Urinary bladder (tissue), 4 donors: ENCODE data around the gene GTF3C5. TPM values are rescaled to one million over a fixed set of nuclear protein-coding genes. Genes with fewer than 3 reads are reported as not detected.

ENCODE experiments used
- DNase-seq: peaks from one replicate; pipeline ENCODE4 v3.0.0-alpha.2; 2015; ENCODE audit errors: extremely low spot score
- H3K27ac ChIP-seq: one replicate; pipeline ENCODE4 v1.5.1; 2013; ENCODE audit warnings: low read depth, mild to moderate bottlenecking, moderate library complexity
- H3K36me3 ChIP-seq: one replicate; pipeline ENCODE4 v1.6.1; 2013; ENCODE audit warnings: mild to moderate bottlenecking, moderate library complexity; ENCODE audit not compliant: insufficient read depth
- H3K4me1 ChIP-seq: one replicate; pipeline ENCODE4 v1.6.1; 2013; ENCODE audit warnings: mild to moderate bottlenecking, moderate library complexity; ENCODE audit not compliant: insufficient read depth
- H3K4me3 ChIP-seq: one replicate; pipeline ENCODE4 v1.5.1; 2013; ENCODE audit warnings: low read depth, low read length
- WGBS: extraction: QIAGEN DNeasy Blood & Tissue Kit; methylation state at CpG from one replicate; pipeline ENCODE4 v1.1.7; 2013; 5-methylcytosine and 5-hydroxymethylcytosine counted together
- polyA plus RNA-seq: library from polyadenylated mRNA; stranded (reverse); fragments of 200-250 nt; gene quantifications from one replicate; pipeline ENCODE4 v1.2.3, GENCODE V29; 2013
- total RNA-seq: library from RNA; depleted of rRNA; stranded (reverse); fragments of >200 nt; gene quantifications from one replicate; pipeline ENCODE4 v1.2.3, GENCODE V29; 2014
- donor health status: healthy with polysubstance abuse.
- donor health status: healthy.

GTF3C5 gene
- total and polyA plus RNA-seq, 2 donors: 23.2 to 50.3 TPM

DNA sequence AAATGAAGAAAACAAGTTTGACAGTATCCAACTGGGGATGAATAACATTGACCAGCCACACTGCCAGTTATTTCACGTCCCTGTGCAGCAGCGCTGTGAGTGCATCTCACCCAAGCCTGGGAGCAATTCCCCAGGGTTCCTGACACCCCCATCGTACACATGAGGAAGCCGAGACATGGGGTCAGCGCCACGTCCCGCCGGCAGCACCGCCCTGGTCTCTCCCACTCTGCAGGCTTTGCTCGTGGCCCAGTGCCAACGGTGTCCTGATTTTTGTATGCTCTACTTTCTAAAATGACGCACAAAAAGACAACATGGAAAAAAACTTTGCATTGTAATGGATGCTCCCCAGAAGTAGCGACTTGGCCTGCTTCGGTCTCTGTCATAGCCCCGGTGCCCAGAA lies 14.3 kb downstream of the GTF3C5 start:
- no peak for DNase-seq
- Histone ChIP-seq H3K4me1 (no peaks in the 10 kb centered on the region), H3K4me3 (no peak overlapping the region), H3K27ac (no peak overlapping the region), H3K36me3 (peaks cover 14% of the 10 kb centered on the region)
- WGBS: 94% methylated on average over 15 of the region's 15 CpGs

DNA sequence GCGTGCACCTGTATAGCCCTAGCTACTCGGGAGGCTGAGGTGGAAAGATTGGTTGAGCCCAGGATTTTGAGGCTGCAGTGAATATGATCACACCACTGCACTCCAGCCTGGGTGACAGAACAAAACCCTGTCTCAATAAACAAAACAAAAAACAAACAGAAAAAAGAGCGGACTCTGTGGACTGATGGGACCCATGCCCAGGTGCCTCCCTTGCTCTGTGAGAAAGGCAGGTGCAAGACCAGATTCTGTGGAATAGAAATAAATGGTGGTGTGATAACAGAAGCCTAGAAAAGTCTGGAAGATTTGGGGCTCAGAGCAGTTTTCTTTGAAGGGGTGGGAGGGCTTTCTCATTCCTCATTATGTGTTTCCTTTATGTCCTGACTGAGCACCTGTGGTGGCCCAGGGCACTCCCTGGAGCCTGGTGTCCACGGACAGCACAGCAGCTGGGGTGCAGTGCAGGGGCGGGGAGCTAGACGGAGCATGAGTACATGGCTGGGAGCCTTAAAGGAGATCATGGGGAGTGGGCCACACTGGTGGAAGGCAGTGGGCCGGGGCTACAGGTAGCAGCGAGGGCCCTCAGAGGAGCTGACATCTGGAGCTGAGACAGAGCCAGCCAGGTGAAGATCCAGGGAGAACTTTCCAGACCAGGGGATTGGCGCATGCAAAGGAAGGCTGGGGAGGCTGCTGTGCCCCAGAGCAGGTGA lies 15.6 kb downstream of the GTF3C5 start:
- peaks cover 14% of the 10 kb centered on the region for H3K36me3 ChIP-seq
- 94% methylated on average over 9 of the region's 9 CpGs for WGBS
- DNase-seq: no peak
- no peak overlapping the region for H3K27ac ChIP-seq
- no peaks in the 10 kb centered on the region for H3K4me1 ChIP-seq
- no peak overlapping the region for H3K4me3 ChIP-seq

DNA sequence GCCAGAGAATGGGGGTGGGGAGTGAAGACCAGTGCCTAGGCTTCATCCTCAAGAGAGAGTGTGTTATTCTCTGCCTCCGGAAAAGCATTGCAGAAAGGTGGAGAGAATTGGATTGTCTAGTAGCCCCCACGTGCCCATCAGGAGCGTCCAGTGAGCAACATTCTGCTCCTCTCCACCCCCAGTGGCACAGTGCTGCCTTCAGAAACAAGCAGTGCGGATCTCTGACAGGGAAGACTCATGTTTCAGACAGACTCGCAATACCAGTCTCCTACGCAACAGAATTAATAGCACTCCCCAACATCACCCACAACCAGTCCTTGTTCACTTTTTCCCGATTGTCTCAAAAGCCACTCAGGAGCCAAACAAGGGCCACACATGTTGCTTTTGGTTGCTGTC lies 16.1 kb downstream of the GTF3C5 start:
- 95% methylated on average over 7 of the region's 7 CpGs for WGBS
- no peak for DNase-seq
- Histone ChIP-seq H3K27ac (no peak overlapping the region), H3K4me3 (no peak overlapping the region), H3K4me1 (no peaks in the 10 kb centered on the region), H3K36me3 (peaks cover 14% of the 10 kb centered on the region)

DNA sequence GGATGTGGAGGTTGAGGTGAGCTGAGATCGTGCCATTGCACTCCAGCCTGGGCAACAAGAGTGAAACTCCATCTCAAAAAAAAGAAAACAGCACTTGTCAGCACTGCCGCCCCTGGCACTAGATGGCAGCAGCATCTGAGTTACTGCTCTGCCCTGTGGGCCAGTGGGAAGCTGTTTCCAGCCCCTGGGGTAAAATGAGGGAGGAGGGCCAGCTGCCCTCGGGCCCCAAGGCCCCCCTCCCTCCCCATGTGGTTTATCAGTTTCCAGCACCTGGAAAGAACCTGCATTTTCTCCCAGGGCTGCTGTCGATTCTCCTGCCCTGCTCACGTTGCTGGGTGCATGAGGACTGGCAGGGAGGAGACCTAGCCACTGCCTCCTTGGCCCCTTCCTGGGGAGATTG lies 17.8 kb downstream of the GTF3C5 start:
- Histone ChIP-seq H3K4me1 (no peaks in the 10 kb centered on the region), H3K27ac (no peak overlapping the region), H3K36me3 (peaks cover 8% of the 10 kb centered on the region), H3K4me3 (no peak overlapping the region)
- WGBS: 72% methylated on average over 5 of the region's 5 CpGs
- DNase-seq: no peak

DNA sequence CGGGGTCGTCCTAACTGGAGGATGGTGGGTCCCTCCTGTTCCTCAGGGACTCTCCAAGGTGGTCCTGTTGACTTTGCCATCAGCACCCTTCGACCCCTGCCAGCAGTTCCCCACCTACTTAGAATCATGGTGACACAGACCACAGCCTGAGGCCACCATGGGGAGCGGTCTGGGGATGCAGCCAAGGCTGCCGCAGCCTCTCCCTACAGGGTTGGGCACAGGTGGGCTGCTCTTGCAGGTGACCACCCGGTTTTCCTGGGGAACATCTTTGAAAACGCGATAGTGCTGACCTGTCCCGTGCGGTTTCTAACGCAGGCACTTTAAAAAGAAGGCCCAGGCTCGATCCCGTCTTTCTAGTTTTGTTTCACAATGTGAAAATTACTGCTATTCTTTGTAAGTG lies 18.2 kb downstream of the GTF3C5 start:
- 94% methylated on average over 13 of the region's 13 CpGs for WGBS
- no peak overlapping the region for H3K4me3 ChIP-seq
- H3K27ac ChIP-seq: no peak overlapping the region
- H3K36me3 ChIP-seq: peaks cover 6% of the 10 kb centered on the region
- no peaks in the 10 kb centered on the region for H3K4me1 ChIP-seq
- DNase-seq: no peak

DNA sequence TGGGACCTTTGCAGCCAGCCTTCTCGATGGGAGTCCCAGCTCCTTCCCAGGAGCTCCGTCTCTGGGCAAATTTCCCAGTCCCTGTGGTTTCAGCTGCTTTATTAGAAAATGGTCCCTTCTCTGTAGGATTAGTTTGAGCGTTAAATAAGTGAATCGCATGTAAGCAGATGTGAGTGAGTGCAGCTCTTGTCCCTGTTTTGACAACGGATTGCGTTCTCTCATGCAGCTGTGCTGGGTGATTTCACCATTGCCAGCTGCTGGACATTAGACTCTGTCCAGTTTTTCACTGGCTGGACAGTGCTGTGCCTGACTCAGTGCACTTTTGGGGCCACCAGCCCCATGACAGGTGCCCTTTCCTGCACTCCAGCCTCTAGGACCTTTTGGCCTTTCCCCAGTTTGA lies 19.3 kb downstream of the GTF3C5 start:
- Histone ChIP-seq H3K36me3 (peaks cover 6% of the 10 kb centered on the region), H3K4me1 (no peaks in the 10 kb centered on the region)
- DNase-seq: no peak

DNA sequence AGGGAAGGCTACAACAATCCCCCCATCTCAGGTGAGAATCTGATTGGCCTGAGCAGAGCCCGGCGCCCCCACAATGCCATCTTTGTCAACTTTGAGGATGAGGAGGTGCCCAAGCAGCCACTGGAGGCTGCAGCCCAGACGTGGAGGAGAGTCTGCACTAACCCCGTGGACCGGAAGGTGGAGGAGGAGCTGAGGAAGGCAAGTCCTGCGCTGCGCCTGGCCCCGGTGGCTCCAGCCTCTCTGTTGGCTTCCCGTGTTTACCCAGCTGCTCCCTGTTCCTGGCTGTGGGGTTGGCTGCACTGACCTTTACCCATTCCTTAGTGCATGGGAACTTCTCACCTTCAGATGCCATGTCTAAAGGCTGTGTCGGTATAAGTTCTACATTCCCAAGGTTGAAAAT lies 20.0 kb downstream of the GTF3C5 start:
- Histone ChIP-seq H3K4me3 (no peak overlapping the region), H3K4me1 (no peaks in the 10 kb centered on the region), H3K36me3 (peaks cover 6% of the 10 kb centered on the region), H3K27ac (no peak overlapping the region)
- DNase-seq: no peak
- WGBS: 92% methylated on average over 10 of the region's 10 CpGs

More for the DNA sequence above, 19.3 kb downstream of the GTF3C5 start:
- Histone ChIP-seq H3K4me3 (no peak overlapping the region), H3K27ac (no peak overlapping the region)
- 70% methylated on average over 6 of the region's 6 CpGs for WGBS

DNA sequence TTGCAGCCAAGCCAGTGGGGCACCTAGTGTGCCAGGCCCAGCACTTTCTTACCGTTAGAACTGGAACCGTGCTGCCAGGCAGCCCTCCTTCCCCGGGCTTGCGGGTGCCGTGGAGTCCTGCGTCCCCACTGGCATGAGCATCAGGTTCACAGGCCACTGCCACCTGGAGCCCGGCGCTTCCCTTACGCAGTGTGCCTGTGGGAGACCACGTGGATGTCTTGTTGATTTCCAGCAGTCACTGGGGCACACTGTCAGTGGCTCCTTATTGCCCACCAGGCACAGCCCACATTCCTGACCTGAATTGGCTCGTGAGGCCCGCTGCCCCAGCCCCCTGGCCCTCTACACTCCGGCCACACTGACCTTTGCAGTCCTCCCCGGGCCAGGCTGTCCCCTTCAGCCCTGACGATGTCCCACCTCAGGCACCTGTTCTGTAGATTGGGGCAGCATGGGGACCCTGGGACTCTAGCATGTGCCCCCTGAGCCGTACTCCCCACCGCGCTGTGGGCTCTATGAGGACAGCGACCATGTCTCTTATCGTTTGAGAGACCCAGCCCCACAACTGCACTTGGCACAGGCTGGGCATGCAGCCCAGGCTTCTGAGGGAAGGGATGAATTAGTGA lies 20.6 kb downstream of the GTF3C5 start:
- H3K36me3 ChIP-seq: peaks cover 6% of the 10 kb centered on the region
- H3K27ac ChIP-seq: no peak overlapping the region
- H3K4me1 ChIP-seq: no peaks in the 10 kb centered on the region
- 93% methylated on average over 20 of the region's 20 CpGs for WGBS
- H3K4me3 ChIP-seq: no peak overlapping the region
- DNase-seq: no peak

DNA sequence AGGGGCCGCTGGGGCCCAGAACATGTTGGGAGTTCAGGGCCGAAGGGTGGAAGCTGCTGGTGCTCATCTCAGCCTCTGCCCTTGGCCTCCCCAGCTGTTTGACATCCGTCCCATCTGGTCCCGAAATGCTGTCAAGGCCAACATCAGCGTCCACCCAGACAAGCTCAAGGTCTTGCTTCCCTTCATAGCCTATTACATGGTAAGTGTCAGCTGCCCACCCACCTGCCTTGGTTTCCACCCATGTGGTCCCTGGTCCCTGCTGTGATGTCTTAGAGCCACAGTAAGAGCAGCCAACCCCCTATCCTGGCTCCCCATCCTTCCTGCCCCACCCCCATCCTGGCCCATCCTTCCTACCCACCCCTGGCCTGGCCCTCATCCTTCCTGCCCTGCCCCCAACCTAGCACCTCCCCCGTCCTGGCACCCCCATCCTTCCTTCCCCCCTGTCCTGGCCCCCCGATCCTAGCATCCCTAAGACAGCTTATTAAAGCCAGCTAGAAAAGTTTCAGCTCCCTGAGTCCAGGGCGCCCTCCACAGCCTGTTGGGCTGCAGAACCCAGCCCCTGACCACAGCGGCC lies 21.3 kb downstream of the GTF3C5 start:
- Histone ChIP-seq H3K4me3 (no peak overlapping the region), H3K36me3 (no peaks in the 10 kb centered on the region)
- 95% methylated on average over 9 of the region's 9 CpGs for WGBS

DNA sequence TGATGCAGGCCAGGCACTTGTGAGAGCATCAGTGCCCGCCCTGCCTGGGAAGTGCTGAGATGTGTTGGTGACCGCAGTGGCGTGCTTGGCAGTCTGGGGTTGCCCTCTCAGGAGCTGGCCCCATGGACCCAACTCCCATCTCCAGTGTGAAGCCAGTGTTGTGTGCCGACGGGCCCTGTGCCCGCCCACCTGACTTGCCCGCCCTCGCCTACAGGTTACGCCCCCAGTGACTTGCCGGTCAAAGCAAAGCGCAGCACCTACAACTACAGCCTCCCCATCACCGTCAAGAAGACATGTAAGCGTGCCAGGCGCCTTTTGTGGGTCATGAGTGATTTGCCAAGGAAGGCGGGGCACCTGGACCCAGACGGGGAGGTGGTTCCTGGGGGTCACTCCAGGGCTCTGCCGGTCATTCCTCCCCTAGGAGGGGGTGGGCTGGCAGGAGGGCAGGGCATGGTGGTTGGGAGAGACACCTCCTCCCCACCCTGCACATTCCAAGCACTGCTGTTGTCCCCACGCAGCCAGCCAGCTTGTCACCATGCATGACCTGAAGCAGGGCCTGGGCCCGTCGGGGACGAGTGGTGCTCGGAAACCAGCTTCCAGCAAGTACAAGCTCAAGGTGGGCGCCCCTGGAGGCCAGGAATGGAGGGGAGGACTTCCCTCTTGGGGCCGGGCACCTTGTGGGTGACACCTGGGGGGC lies 23.5 kb downstream of the GTF3C5 start:
- Histone ChIP-seq H3K36me3 (no peaks in the 10 kb centered on the region), H3K4me3 (no peak overlapping the region), H3K27ac (no peak overlapping the region), H3K4me1 (no peaks in the 10 kb centered on the region)
- 90% methylated on average over 24 of the region's 24 CpGs for WGBS
- DNase-seq: no peak

More for the DNA sequence above, 21.3 kb downstream of the GTF3C5 start:
- H3K4me1 ChIP-seq: no peaks in the 10 kb centered on the region
- DNase-seq: no peak
- H3K27ac ChIP-seq: no peak overlapping the region

DNA sequence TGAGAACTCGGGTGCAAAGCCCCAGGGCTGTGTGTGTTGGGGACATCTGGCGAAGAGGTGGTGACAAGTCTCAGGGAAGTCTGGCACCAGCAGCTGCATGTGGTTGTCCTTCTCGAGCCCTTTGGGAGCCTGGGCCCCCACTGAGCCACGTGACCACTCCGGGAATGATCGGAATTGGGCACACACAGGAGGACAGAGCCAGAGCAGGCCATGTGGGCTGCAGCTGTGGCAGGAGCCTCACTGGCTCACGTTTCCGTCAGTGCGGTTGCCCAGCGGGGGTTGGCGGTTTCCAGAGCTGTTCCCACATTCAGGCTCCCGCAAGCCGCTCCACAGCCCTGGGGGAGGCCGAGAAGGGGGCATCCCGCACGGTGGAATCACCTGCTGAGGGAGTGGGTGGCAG lies 24.2 kb downstream of the GTF3C5 start:
- no peak overlapping the region for H3K4me3 ChIP-seq
- H3K27ac ChIP-seq: no peak overlapping the region
- DNase-seq: no peak
- 85% methylated on average over 16 of the region's 16 CpGs for WGBS
- H3K36me3 ChIP-seq: no peaks in the 10 kb centered on the region
- H3K4me1 ChIP-seq: no peaks in the 10 kb centered on the region

DNA sequence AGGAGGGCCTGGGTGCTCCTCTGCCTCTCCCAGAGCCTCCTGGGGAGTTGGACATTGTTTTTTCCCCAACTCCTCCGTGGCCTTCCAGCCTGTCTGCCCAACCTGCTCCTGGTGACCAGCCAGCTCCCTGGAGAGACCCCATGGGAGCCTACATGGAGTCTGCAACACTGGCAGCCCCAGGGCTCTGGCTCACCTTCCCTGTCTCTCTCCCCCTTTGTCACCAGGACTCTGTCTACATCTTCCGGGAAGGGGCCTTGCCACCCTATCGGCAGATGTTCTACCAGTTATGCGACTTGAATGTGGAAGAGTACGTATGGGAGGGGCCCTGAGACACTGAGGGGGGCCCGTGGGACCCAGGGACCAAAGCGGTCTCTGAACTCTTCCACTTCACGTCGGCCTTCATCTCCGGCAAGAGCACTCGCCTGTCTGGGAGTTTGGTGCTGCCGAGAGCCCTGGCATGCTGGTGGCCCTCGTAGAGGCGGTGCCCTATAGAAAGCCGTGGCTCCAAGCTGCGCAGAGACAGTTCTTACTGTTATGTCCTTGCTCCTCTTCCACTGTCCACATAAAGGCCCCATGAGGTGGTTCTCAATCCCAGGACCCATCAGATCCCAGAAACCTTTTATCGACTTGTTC lies 25.1 kb downstream of the GTF3C5 start:
- Histone ChIP-seq H3K36me3 (no peaks in the 10 kb centered on the region), H3K4me1 (no peaks in the 10 kb centered on the region), H3K4me3 (no peak overlapping the region), H3K27ac (no peak overlapping the region)
- 94% methylated on average over 17 of the region's 17 CpGs for WGBS
- no peak for DNase-seq

DNA sequence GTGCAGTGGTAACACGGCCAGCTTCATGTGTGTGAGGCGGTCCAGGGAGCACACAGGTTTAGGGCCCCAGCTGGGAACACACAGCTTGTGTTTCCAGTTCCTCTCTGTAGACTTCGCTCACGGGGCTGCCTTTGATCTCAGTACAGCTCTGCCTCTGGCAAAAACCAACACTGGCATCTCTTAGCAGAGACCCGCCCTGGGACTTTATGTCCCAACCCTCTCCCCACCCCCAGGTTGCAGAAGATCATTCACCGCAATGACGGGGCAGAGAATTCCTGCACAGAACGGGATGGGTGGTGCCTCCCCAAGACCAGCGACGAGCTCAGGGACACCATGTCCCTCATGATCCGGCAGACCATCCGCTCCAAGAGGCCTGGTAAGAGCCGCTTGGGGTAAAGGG lies 25.7 kb downstream of the GTF3C5 start:
- no peak for DNase-seq
- Histone ChIP-seq H3K27ac (no peak overlapping the region), H3K4me3 (no peak overlapping the region), H3K36me3 (no peaks in the 10 kb centered on the region), H3K4me1 (no peaks in the 10 kb centered on the region)
- 91% methylated on average over 13 of the region's 13 CpGs for WGBS
